Right atrium auricular region (tissue), 2 donors: ENCODE data around the gene CLUH. TPM values are rescaled to one million over a fixed set of nuclear protein-coding genes. Genes with fewer than 3 reads are reported as not detected.

Experiments used
- DNase-seq: peaks from one replicate; pipeline ENCODE4 v3.0.0-alpha.2; 2019; ENCODE audit warnings: low spot score
- H3K27ac ChIP-seq, 2 donors: fragments of 200-600 bp; sonication (generic); 1 replicate in 1 of 2; 2 replicates in 1 of 2; pipeline ENCODE4 v1.5.1; 2016 to 2019
- H3K27me3 ChIP-seq, 2 donors: fragments of 200-600 bp; sonication (generic); one replicate each; pipeline versions ENCODE4 v1.5.1 to v1.6.0; 2017 to 2019
- H3K36me3 ChIP-seq: fragments of 200-600 bp; sonication (generic); one replicate; pipeline ENCODE4 v1.5.1; 2016
- H3K4me1 ChIP-seq, 2 donors: fragments of 200-600 bp; sonication (generic); one replicate each; pipeline versions ENCODE4 v1.5.1 to v1.6.0; 2017 to 2019
- H3K4me3 ChIP-seq, 2 donors: fragments of 200-600 bp; sonication (generic); 1 replicate in 1 of 2; 2 replicates in 1 of 2; pipeline ENCODE4 v1.5.1; 2017 to 2019; ENCODE audit warnings: mild to moderate bottlenecking in 1 of 2, moderate library complexity in 1 of 2
- H3K9me3 ChIP-seq, 2 donors: fragments of 200-600 bp; sonication (generic); one replicate each; pipeline ENCODE4 v1.5.1; 2019
- CTCF ChIP-seq, 2 donors: fragments of 200-600 bp; sonication (generic); IDR thresholded peaks; one replicate each; pipeline ENCODE4 v1.5.1; 2019; ENCODE audit warnings: antibody characterized with exemption in 2 of 2
- total RNA-seq, 2 donors: library from RNA; depleted of rRNA; stranded (reverse); fragments of >200 nt; gene quantifications; one replicate each; pipeline ENCODE4 v1.1.0, GENCODE V29; 2016

CLUH gene
- total RNA-seq, 2 donors from 2014 or later, result 94.4 to 126 TPM

GRCh38 chr17:2688351-2689342 lies 22.9 kb downstream of the CLUH start:
- Histone ChIP-seq H3K27me3 (no peaks in the 10 kb centered on the region), H3K4me3 (no peak overlapping the region), H3K36me3 (peaks cover 45% of the 10 kb centered on the region), H3K27ac (peak overlapping the region; percentile 41 to 44), H3K9me3 (no peaks in the 10 kb centered on the region), H3K4me1 (peaks cover 0 to 44% of the 10 kb centered on the region in 2 donors)
- TF ChIP-seq CTCF (IDR thresholded peaks at IDR 0.05), result no peak
- peak; percentile 60 for DNase-seq

GRCh38 chr17:2687074-2687418 lies 24.5 kb downstream of the CLUH start:
- Histone ChIP-seq H3K4me1 (peaks cover 0 to 44% of the 10 kb centered on the region in 2 donors), H3K36me3 (peaks cover 34% of the 10 kb centered on the region), H3K4me3 (no peak overlapping the region), H3K27me3 (no peaks in the 10 kb centered on the region), H3K27ac (peak overlapping the region; percentile 9 to 28), H3K9me3 (no peaks in the 10 kb centered on the region)
- no peak for DNase-seq
- no peak for TF ChIP-seq CTCF (IDR thresholded peaks at IDR 0.05)

GRCh38 chr17:2685696-2686095 lies 25.9 kb downstream of the CLUH start:
- Histone ChIP-seq H3K4me1 (peaks cover 0 to 44% of the 10 kb centered on the region in 2 donors), H3K27me3 (no peaks in the 10 kb centered on the region), H3K4me3 (no peak overlapping the region), H3K27ac (peak overlapping the region; percentile 3 to 28), H3K9me3 (no peaks in the 10 kb centered on the region), H3K36me3 (peaks cover 36% of the 10 kb centered on the region)
- peak; percentile 62 for DNase-seq
- TF ChIP-seq CTCF (IDR thresholded peaks at IDR 0.05), result no peak

DNA sequence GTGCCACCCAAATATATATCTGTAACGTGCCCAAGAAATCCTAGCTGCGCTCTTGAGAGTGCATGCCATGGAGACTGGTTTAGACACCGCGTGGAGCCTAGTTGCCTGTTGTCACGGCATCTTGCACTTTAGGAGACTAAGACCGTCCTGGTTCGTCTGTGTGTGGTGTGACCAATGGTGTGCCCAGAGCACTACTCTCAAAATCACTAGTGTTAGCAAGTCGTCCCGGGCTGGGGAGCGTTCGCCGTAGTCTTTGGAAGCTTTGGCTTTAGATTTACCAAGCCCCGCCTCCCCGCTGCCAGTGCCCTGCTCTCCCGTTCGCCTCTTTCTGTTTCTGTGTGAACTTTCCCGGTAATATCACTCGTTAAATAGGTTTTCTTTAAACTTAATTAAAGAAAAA lies 27.0 kb downstream of the CLUH start:
- no peak overlapping the region for H3K27ac ChIP-seq
- peaks cover 37% of the 10 kb centered on the region for H3K36me3 ChIP-seq
- DNase-seq, result peak; percentile 52
- H3K9me3 ChIP-seq, result no peaks in the 10 kb centered on the region
- no peak overlapping the region for H3K4me3 ChIP-seq
- H3K27me3 ChIP-seq, result no peaks in the 10 kb centered on the region
- peaks cover 0 to 34% of the 10 kb centered on the region in 2 donors for H3K4me1 ChIP-seq
- TF ChIP-seq CTCF (IDR thresholded peaks at IDR 0.05), result no peak

- DNase-seq, result peak; percentile 34
- TF ChIP-seq CTCF (IDR thresholded peaks at IDR 0.05), result no peak
- H3K27me3 ChIP-seq, result no peaks in the 10 kb centered on the region
- no peak overlapping the region for H3K27ac ChIP-seq
- no peaks in the 10 kb centered on the region for H3K9me3 ChIP-seq
- H3K36me3 ChIP-seq, result peaks cover 37% of the 10 kb centered on the region
- peaks cover 0 to 28% of the 10 kb centered on the region in 2 donors for H3K4me1 ChIP-seq
- H3K4me3 ChIP-seq, result no peak overlapping the region
Measured at GRCh38 chr17:2683912-2684311, 27.7 kb downstream of the CLUH start.
